Kidney (tissue), 14 donors: ENCODE results near the gene OFD1. TPM values are rescaled to one million over a fixed set of nuclear protein-coding genes. Genes with fewer than 3 reads are reported as not detected.

Experiments
- DNase-seq, 5 donors: peaks; one replicate each; pipeline ENCODE4 v3.0.0-alpha.2; 2013 to 2020
- FAIRE-seq: peaks from 2 replicates; lab custom pipeline; 2012; peaks lifted over from hg19 to GRCh38; lab: Jason Lieb, UNC
- H3K27ac ChIP-seq, 2 donors: one replicate each; pipeline ENCODE4 v1.7.0; 2013; ENCODE audit warnings: low read depth in 2 of 2, low read length in 2 of 2, inconsistent platforms in 1 of 2
- H3K27me3 ChIP-seq: one replicate; pipeline ENCODE4 v1.7.1; 2013; ENCODE audit warnings: low read length, inconsistent platforms; ENCODE audit not compliant: control insufficient read depth, insufficient read depth
- H3K36me3 ChIP-seq, 3 donors: one replicate each; pipeline versions ENCODE4 v1.7.0 to v1.7.1; 2013; ENCODE audit warnings: low read length in 3 of 3, control low read depth in 1 of 3, inconsistent platforms in 1 of 3; ENCODE audit not compliant: insufficient read depth in 3 of 3, control insufficient read depth in 2 of 3
- H3K4me1 ChIP-seq, 3 donors: one replicate each; pipeline versions ENCODE4 v1.7.0 to v1.7.1; 2013; ENCODE audit warnings: low read length in 3 of 3, inconsistent platforms in 1 of 3, low read depth in 1 of 3; ENCODE audit not compliant: control insufficient read depth in 2 of 3, insufficient read depth in 2 of 3
- H3K4me3 ChIP-seq, 3 donors: one replicate each; pipeline versions ENCODE4 v1.7.0 to v1.8.1; 2013; ENCODE audit warnings: low read length in 3 of 3, control low read depth in 1 of 3, inconsistent platforms in 1 of 3
- H3K9ac ChIP-seq, 3 donors: one replicate each; pipeline versions ENCODE4 v1.7.0 to v1.7.1; 2013; ENCODE audit warnings: low read length in 3 of 3, control low read depth in 1 of 3, inconsistent platforms in 1 of 3
- H3K9me3 ChIP-seq, 3 donors: one replicate each; pipeline versions ENCODE4 v1.7.0 to v1.7.1; 2013; ENCODE audit warnings: low read length in 3 of 3, control low read depth in 1 of 3, inconsistent platforms in 1 of 3; ENCODE audit not compliant: control insufficient read depth in 2 of 3, insufficient read depth in 1 of 3
- intact Hi-C: fragments of 100-400 bp; cut with DNase I; formaldehyde crosslinking; loops from one replicate; pipeline ENCODE4 v1.11.1; 2022
- polyA plus RNA-seq: library from polyadenylated mRNA; stranded (reverse); fragments of 350-450 nt; fragmentation: Illumina TruSeq; extraction: RNeasy Lipid Tissue Mini Kit (QIAGEN cat#74804); gene quantifications from one replicate; pipeline ENCODE4 v1.2.3, GENCODE V29; 2014; ENCODE audit warnings: low read depth, low replicate concordance; ENCODE audit not compliant: insufficient read depth
- total RNA-seq: library from RNA; stranded (reverse); fragmentation: NEBNext Ultra II Directional; extraction: Animal tissue kit (Norgen Biotek cat#: 25700); gene quantifications from one replicate; pipeline ENCODE4 v1.2.1, GENCODE V29; 2021
- TF ChIP-seq, protein P1 (sequence below): IDR thresholded peaks from 3 replicates; pipeline ENCODE4 v1.5.1; 2012; ENCODE audit warnings: mild to moderate bottlenecking, moderate library complexity, borderline replicate concordance; ENCODE audit not compliant: insufficient read depth; ENCODE audit errors: extremely low read depth
- donor health status: control.
- donor health status: control.
- donor health status: control.
- donor health status: control.
- donor health status: control.
- donor health status: DM: yes; HTN: yes; CAD: no.
- donor health status: Normal renal cell carcinoma (clear cell type).

OFD1 gene
- total and polyA plus RNA-seq, 2 donors from 2014 or later, result 20.6 to 42.0 TPM

DNA sequence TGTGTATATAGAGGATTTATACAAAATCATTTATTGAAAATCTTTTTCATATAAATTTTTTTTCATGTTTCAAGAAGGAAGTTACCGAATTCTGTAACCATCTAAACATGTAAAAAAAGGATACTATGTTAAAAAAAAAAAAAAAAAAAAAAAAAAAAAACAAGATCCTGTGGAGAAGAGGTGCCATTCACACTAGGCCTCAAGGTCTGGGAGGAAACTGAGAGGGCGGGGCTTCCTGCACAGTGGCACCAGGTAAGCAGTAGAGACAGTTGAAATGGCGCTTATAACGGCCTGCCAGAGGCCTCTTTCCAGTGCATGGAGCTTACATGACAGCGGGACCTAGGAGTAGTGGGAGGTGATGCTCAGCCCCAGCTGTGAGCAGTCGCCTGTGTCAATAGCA lies 17.6 kb upstream of the OFD1 start:
- no peaks in the 10 kb centered on the region for H3K9me3 ChIP-seq
- intact Hi-C loops, result no loop called here
- peaks cover 0 to 6% (median 5%) of the 10 kb centered on the region in 3 donors for H3K36me3 ChIP-seq
- no peaks in the 10 kb centered on the region for H3K4me1 ChIP-seq
- TF ChIP-seq, protein P1, sequence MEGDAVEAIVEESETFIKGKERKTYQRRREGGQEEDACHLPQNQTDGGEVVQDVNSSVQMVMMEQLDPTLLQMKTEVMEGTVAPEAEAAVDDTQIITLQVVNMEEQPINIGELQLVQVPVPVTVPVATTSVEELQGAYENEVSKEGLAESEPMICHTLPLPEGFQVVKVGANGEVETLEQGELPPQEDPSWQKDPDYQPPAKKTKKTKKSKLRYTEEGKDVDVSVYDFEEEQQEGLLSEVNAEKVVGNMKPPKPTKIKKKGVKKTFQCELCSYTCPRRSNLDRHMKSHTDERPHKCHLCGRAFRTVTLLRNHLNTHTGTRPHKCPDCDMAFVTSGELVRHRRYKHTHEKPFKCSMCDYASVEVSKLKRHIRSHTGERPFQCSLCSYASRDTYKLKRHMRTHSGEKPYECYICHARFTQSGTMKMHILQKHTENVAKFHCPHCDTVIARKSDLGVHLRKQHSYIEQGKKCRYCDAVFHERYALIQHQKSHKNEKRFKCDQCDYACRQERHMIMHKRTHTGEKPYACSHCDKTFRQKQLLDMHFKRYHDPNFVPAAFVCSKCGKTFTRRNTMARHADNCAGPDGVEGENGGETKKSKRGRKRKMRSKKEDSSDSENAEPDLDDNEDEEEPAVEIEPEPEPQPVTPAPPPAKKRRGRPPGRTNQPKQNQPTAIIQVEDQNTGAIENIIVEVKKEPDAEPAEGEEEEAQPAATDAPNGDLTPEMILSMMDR, result no peak
- DNase-seq (peak in 3 of 5 donors; percentile 28 to 50 (median 39)), FAIRE-seq (no peak)
- H3K27ac ChIP-seq, result no peak overlapping the region
- no peak overlapping the region for H3K4me3 ChIP-seq
- no peaks in the 10 kb centered on the region for H3K27me3 ChIP-seq
- H3K9ac ChIP-seq, result no peak overlapping the region

DNA sequence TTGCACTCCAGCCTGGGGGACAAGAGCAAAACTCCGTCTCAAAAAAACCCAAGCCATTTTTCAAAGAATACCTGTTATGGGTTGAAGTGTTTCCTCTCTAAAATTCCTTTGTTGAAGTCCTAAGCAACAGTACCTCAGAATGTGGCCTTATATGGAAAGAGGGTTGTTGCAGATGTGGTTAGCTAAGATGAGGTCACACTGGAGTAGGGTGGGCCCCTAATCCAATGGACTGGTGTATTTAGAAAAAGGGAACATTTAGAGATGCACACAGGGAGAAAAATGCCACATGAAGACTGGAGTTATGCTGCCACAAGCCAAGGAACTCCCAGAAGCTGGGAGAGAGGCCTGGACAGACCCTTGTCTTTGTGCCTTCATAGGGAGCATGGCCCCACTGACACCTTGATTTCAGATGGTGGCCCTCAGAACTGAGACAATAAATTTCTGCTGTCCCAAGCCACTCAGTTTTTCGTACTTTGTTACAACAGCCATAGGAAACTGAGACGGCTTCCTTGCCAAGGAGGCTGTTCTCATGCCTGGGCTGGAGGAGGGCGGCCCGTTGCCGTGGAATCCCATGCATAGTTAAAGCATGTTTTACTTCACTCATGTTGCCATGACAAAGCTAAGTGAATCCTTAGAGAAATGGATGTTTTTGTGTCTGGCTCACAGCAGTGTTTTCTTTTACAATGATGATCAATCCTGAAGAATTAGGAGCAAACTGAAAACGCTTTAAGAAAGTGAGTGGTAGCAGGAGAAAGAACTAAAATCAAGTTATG lies 16.7 kb upstream of the OFD1 start:
- DNase-seq, result peak in 2 of 5 donors; percentile 43 to 50
- no peak for FAIRE-seq
- H3K4me1 ChIP-seq, result no peaks in the 10 kb centered on the region
- no peaks in the 10 kb centered on the region for H3K27me3 ChIP-seq
- H3K27ac ChIP-seq, result no peak overlapping the region
- intact Hi-C loops, result no loop called here
- H3K9ac ChIP-seq, result no peak overlapping the region
- H3K9me3 ChIP-seq, result no peaks in the 10 kb centered on the region
- TF ChIP-seq, protein P1, result no peak
- peaks cover 0 to 6% (median 5%) of the 10 kb centered on the region in 3 donors for H3K36me3 ChIP-seq
- H3K4me3 ChIP-seq, result no peak overlapping the region

DNA sequence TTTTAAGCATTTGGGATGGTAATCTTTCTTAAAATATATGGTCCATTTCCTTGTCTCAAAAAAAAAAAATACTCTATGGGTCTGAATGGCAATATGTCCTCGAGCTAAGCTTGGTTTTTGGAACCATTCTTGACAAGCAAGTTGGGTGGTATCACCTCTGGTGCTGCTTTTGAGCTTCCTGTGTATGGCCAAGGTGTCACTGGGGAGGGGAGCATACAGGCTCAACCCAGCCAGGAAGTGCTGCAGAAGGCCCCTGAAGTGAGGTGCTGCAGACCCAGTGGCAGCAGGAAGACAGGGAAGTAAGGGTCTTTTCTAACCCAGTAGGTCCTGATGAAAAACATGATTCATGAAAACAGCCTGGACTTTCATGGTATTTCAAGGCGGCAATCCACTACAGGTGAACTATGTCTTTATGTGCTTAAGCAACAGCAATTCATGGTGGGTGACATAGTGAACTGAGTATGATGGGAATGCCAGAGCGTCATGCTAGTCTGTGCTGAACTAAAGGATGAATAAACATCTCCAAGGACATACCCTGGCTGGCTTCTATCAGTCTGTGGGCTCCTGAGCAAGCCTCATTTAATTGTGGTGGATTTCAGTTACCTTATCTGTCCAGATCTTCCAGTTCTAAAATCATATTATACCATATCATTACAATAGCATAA lies 15.2 kb upstream of the OFD1 start:
- H3K36me3 ChIP-seq, result peaks cover 0 to 6% (median 5%) of the 10 kb centered on the region in 3 donors
- no peak for FAIRE-seq

More for the DNA sequence above, 15.2 kb upstream of the OFD1 start:
- no peak for DNase-seq
- Histone ChIP-seq H3K4me3 (no peak overlapping the region), H3K9me3 (no peaks in the 10 kb centered on the region), H3K4me1 (no peaks in the 10 kb centered on the region), H3K27ac (no peak overlapping the region), H3K9ac (no peak overlapping the region), H3K27me3 (no peaks in the 10 kb centered on the region)
- intact Hi-C loops, result no loop called here
- TF ChIP-seq, protein P1, result no peak
